Calu3 (cell line): ENCODE measurements around the gene PCGF5. TPM values are rescaled to one million over a fixed set of nuclear protein-coding genes. Genes with fewer than 3 reads are reported as not detected.
"Not testable (repeated sequence)": the region's sequence is repeated elsewhere in the genome, so short reads cannot be mapped to it uniquely, and the experiment has no call there.

Source experiments
- BruUV-seq: library from RNA; stranded (reverse); fragments of 400-500 nt; replicated peaks from 2 replicates; lab custom pipeline; 2021; lab: Mats Ljungman, UMichigan
- CTCF ChIA-PET: fragments of 300-600 bp; sonication (Branson Sonifier 250); formaldehyde crosslinking; loops from one replicate; lab custom pipeline; 2022; ENCODE audit warnings: antibody characterized with exemption; lab: Charles Lee
- DNase-seq: peaks from one replicate; pipeline ENCODE4 v3.0.0; 2022
- H3K27ac Mint-ChIP-seq: one replicate; pipeline ENCODE4 v1.8.0; 2022; ENCODE audit warnings: mixed read lengths; ENCODE audit not compliant: unreplicated experiment
- H3K27me3 Mint-ChIP-seq: one replicate; pipeline ENCODE4 v1.8.0; 2022; ENCODE audit warnings: mixed read lengths; ENCODE audit not compliant: unreplicated experiment
- H3K36me3 Mint-ChIP-seq: one replicate; pipeline ENCODE4 v1.8.0; 2022; ENCODE audit warnings: mild to moderate bottlenecking, moderate library complexity, mixed read lengths; ENCODE audit not compliant: insufficient read depth, unreplicated experiment
- H3K4me1 Mint-ChIP-seq: one replicate; pipeline ENCODE4 v1.8.0; 2022; ENCODE audit warnings: mild to moderate bottlenecking, low read depth, mixed read lengths; ENCODE audit not compliant: unreplicated experiment
- H3K4me3 Mint-ChIP-seq: one replicate; pipeline ENCODE4 v1.8.0; 2022; ENCODE audit warnings: mild to moderate bottlenecking, low read depth, moderate library complexity, mixed read lengths; ENCODE audit not compliant: unreplicated experiment
- H3K9me3 Mint-ChIP-seq: one replicate; pipeline ENCODE4 v1.8.0; 2022; ENCODE audit warnings: low read depth, mixed read lengths; ENCODE audit not compliant: unreplicated experiment
- CTCF ChIP-seq: fragments of 200-600 bp; IDR thresholded peaks from one replicate; pipeline ENCODE4 v1.8.0; 2022; ENCODE audit warnings: antibody characterized with exemption; ENCODE audit not compliant: unreplicated experiment
- intact Hi-C: fragments of 100-400 bp; cut with micrococcal nuclease; formaldehyde crosslinking; loops from one replicate; pipeline ENCODE4 v1.10.0; 2022; ENCODE audit not compliant: unreplicated experiment
- total RNA-seq: library from RNA; stranded (reverse); gene quantifications from 2 replicates; pipeline ENCODE4 v1.2.3, GENCODE V29; 2022

PCGF5 gene
- total RNA-seq, 1 experiment from 2014 or later, result 19.5 TPM

- DNase-seq, result no peak
- Mint-ChIP-seq H3K27ac (no peak overlapping the region), H3K9me3 (peaks cover 2% of the 10 kb centered on the region), H3K4me1 (no peaks in the 10 kb centered on the region), H3K4me3 (no peak overlapping the region), H3K36me3 (no peaks in the 10 kb centered on the region), H3K27me3 (no peaks in the 10 kb centered on the region)
- CTCF ChIA-PET, result no interaction called here
- intact Hi-C loops, result loop anchor here (10.0 kb wide), 1 partner anchor 373 kb away; no protein-coding TSS in a partner anchor
- TF ChIP-seq CTCF, result no peak
- no TSS peak for BruUV-seq
Measured at GRCh38 chr10:91257310-91257709, 36.8 kb downstream of the PCGF5 start.

GRCh38 chr10:91260417-91260816 lies 40.0 kb downstream of the PCGF5 start:
- BruUV-seq, H3K4me3 Mint-ChIP-seq, H3K36me3 Mint-ChIP-seq, CTCF ChIA-PET, H3K27ac Mint-ChIP-seq, DNase-seq, H3K27me3 Mint-ChIP-seq, intact Hi-C loops, H3K4me1 Mint-ChIP-seq, H3K9me3 Mint-ChIP-seq: not testable (repeated sequence)

GRCh38 chr10:91271886-91272285 lies 51.4 kb downstream of the PCGF5 start:
- no peak overlapping the region for H3K27ac Mint-ChIP-seq
- intact Hi-C loops, result no loop called here
- no peaks in the 10 kb centered on the region for H3K4me1 Mint-ChIP-seq
- no peaks in the 10 kb centered on the region for H3K9me3 Mint-ChIP-seq
- TF ChIP-seq CTCF, result no peak
- no peak for DNase-seq
- H3K4me3 Mint-ChIP-seq, result no peak overlapping the region
- no peaks in the 10 kb centered on the region for H3K27me3 Mint-ChIP-seq
- CTCF ChIA-PET, result no interaction called here
- BruUV-seq, result no TSS peak
- H3K36me3 Mint-ChIP-seq, result no peaks in the 10 kb centered on the region

DNA sequence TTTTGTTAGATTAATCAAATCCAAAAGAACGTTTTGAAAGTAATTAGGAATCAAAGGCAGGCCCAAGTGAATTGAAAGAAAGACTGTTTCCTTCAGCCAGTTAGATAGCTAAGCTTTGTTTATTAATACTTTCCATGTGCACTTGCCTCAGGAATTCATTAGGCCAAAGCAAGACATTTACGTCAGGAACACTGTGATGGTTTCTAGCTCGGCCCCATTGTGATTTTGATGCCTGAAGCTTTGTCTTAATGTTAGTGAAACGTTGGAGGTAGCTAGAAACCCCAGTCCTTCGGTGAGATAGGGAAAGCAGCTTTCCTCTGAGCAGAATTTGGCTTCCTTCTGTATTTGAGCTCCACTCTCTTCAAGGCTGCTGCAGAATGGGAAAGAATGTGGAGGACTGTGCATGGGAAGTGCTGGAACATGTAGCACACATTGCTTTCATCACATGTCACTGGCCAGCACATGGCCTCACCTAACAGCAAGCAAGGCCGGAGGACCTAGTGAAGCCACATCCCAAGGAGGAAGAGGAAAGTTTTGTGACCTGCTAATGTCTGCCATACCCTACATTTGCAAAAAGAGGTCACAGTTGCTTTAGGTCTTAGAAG lies 64.1 kb downstream of the PCGF5 start:
- H3K9me3 Mint-ChIP-seq, result no peaks in the 10 kb centered on the region
- no TSS peak for BruUV-seq
- no peaks in the 10 kb centered on the region for H3K27me3 Mint-ChIP-seq
- CTCF ChIA-PET, result no interaction called here
- DNase-seq, result no peak
- H3K4me1 Mint-ChIP-seq, result no peaks in the 10 kb centered on the region
- no peak overlapping the region for H3K27ac Mint-ChIP-seq
- no peak for TF ChIP-seq CTCF
- no peaks in the 10 kb centered on the region for H3K36me3 Mint-ChIP-seq
- H3K4me3 Mint-ChIP-seq, result no peak overlapping the region
- intact Hi-C loops, result no loop called here

- H3K27ac Mint-ChIP-seq, result no peak overlapping the region
- no peaks in the 10 kb centered on the region for H3K4me1 Mint-ChIP-seq
- H3K27me3 Mint-ChIP-seq, result peaks cover 9% of the 10 kb centered on the region
- TF ChIP-seq CTCF, result no peak
- no peaks in the 10 kb centered on the region for H3K36me3 Mint-ChIP-seq
- CTCF ChIA-PET, result no interaction called here
- intact Hi-C loops, result no loop called here
- H3K9me3 Mint-ChIP-seq, result no peaks in the 10 kb centered on the region
- no TSS peak for BruUV-seq
- no peak for DNase-seq
- no peak overlapping the region for H3K4me3 Mint-ChIP-seq
Measured at GRCh38 chr10:91286572-91286971, 66.1 kb downstream of the PCGF5 start.
